Measurements from ENCODE around the gene UFSP1. TPM values are rescaled to one million over a fixed set of nuclear protein-coding genes. Genes with fewer than 3 reads are reported as not detected.
"Not testable (repeated sequence)": the region's sequence is repeated elsewhere in the genome, so short reads cannot be mapped to it uniquely, and the experiment has no call there.

Gene UFSP1
- total and polyA plus RNA-seq, 2 experiments from 2014 or later = 3.9 to 4.2 TPM

DNA sequence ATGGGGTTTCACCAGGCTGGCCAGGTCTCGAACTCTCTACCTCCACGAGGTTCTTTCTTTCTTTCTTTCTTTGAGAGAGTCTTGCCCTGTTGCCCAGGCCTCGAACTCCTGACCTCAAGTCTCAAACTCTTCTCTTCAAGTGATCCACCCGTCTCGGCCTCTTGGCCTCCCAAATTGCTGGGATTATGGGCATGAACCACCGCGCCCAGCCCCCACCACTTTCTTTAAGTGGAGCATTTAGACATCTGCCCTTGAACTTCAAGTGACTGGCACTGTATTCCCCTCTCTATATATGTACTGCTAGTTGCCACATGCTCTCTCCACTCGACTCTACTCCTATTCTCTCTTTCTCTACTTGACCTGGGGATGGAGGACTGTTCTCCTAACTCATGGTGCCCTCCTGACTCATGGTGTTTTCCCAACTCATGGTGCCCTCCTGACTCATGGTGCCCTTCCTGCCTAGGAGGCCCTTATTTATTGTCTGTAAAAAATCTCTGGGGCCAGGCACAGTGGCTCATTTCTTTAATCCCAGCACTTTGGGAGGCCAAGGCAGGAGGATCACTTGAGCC, 25.4 kb upstream of the UFSP1 start:
- WGBS (ENCODE audit: low lambda C conversion rate, missing lambda C conversion rate) = 90% methylated on average over 8 of the region's 8 CpGs
- Histone ChIP-seq H3K9me3 (ENCODE audit: low read depth) (no peaks in the 10 kb centered on the region), H3K27me3 (no peaks in the 10 kb centered on the region), H3K36me3 (replicated peaks; ENCODE audit: insufficient read depth, low read depth) (no peaks in the 10 kb centered on the region), H3K4me3 (no peak overlapping the region), H3K9me2 (replicated peaks; ENCODE audit: insufficient read depth) (no peaks in the 10 kb centered on the region), H3K79me2 (no peaks in the 10 kb centered on the region), H3K4me2 (no peak overlapping the region), H2AFZ (no peak overlapping the region), H3K4me1 (ENCODE audit: insufficient read depth) (no peaks in the 10 kb centered on the region), H3K27ac (no peak overlapping the region), H4K20me1 (ENCODE audit: insufficient read depth, poor library complexity, severe bottlenecking) (no peaks in the 10 kb centered on the region)
- no peak for DNase-seq (ENCODE audit: low spot score)
- TF ChIP-seq EZH2 (IDR thresholded peaks at IDR 0.05; ENCODE audit: borderline replicate concordance) (no peak), EZH2phosphoT487 (IDR thresholded peaks at IDR 0.05; ENCODE audit: low read depth, severe bottlenecking, unreplicated experiment) (no peak)
- TF ChIP-seq, protein P1, sequence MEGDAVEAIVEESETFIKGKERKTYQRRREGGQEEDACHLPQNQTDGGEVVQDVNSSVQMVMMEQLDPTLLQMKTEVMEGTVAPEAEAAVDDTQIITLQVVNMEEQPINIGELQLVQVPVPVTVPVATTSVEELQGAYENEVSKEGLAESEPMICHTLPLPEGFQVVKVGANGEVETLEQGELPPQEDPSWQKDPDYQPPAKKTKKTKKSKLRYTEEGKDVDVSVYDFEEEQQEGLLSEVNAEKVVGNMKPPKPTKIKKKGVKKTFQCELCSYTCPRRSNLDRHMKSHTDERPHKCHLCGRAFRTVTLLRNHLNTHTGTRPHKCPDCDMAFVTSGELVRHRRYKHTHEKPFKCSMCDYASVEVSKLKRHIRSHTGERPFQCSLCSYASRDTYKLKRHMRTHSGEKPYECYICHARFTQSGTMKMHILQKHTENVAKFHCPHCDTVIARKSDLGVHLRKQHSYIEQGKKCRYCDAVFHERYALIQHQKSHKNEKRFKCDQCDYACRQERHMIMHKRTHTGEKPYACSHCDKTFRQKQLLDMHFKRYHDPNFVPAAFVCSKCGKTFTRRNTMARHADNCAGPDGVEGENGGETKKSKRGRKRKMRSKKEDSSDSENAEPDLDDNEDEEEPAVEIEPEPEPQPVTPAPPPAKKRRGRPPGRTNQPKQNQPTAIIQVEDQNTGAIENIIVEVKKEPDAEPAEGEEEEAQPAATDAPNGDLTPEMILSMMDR (IDR thresholded peaks at IDR 0.05; ENCODE audit: poor library complexity) = no peak

DNA sequence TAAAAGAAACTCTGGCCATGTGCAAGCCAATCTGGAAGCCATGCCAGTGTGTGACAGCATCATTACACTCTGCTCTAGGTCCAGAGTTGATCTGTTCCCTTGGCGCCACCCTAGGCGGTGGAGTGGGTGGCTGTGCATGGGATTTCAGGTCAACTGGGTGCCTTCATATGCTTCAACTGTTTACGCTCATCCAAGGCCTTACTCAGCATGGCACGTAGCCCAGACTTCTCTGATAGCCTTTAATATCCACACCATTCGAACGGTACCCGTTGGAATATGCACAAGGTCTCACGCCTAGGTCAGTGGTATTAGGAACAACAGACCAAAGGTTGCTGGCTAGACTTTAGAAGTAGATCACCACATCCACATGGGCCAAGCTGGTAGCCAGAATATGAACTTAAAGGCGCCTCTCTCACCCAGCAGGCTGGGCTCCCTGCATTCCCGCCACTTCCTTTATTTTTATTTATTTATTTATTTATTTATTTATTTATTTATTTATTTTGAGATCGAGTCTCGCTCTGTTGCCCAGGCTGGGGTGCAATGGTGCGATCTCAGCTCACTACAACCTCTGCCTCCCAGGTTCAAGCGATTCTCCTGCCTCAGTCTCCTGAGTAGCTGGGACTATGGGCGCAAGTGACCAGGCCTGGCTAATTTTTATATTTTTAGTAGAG, 24.8 kb upstream of the UFSP1 start:
- no peak overlapping the region for H3K27ac ChIP-seq

DNA sequence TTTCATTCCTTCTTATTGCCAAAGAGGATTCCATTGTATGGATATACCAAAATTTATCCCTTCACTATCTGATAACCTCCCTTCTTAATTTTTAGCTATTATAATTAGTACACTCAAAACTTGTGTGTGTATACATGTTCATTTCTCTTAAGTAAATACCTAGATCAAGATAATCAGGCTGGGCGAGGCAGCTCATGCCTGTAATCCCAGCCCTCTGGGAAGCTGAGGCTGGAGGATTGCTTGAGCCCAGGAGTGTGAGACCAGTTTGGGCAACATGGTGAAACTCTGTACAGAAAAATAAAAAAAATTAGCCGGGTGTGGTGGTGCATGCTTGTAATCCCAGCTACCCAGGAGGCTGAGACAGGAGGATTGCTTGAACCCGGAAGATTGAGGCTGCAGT, 22.0 kb upstream of the UFSP1 start:
- Histone ChIP-seq H3K27ac (no peak overlapping the region), H3K9me3 (ENCODE audit: low read depth) (no peaks in the 10 kb centered on the region), H3K4me3 (no peak overlapping the region), H2AFZ (no peak overlapping the region), H4K20me1 (ENCODE audit: insufficient read depth, poor library complexity, severe bottlenecking) (no peaks in the 10 kb centered on the region), H3K27me3 (no peaks in the 10 kb centered on the region), H3K9me2 (replicated peaks; ENCODE audit: insufficient read depth) (no peaks in the 10 kb centered on the region), H3K4me2 (no peak overlapping the region), H3K4me1 (ENCODE audit: insufficient read depth) (no peaks in the 10 kb centered on the region), H3K36me3 (replicated peaks; ENCODE audit: insufficient read depth, low read depth) (no peaks in the 10 kb centered on the region), H3K79me2 (no peaks in the 10 kb centered on the region)
- WGBS (ENCODE audit: low lambda C conversion rate, missing lambda C conversion rate) = 89% methylated on average over 3 of the region's 3 CpGs
- DNase-seq (ENCODE audit: low spot score) = no peak
- TF ChIP-seq EZH2phosphoT487 (IDR thresholded peaks at IDR 0.05; ENCODE audit: low read depth, severe bottlenecking, unreplicated experiment) (no peak), EZH2 (IDR thresholded peaks at IDR 0.05; ENCODE audit: borderline replicate concordance) (no peak)
- TF ChIP-seq, protein P1 (IDR thresholded peaks at IDR 0.05; ENCODE audit: poor library complexity) = no peak

More for the DNA sequence above, 24.8 kb upstream of the UFSP1 start:
- Histone ChIP-seq H3K79me2 (no peaks in the 10 kb centered on the region), H3K9me3 (ENCODE audit: low read depth) (no peaks in the 10 kb centered on the region), H4K20me1 (ENCODE audit: insufficient read depth, poor library complexity, severe bottlenecking) (no peaks in the 10 kb centered on the region), H3K27me3 (no peaks in the 10 kb centered on the region), H2AFZ (no peak overlapping the region), H3K36me3 (replicated peaks; ENCODE audit: insufficient read depth, low read depth) (no peaks in the 10 kb centered on the region), H3K9me2 (replicated peaks; ENCODE audit: insufficient read depth) (no peaks in the 10 kb centered on the region), H3K4me2 (no peak overlapping the region), H3K4me1 (ENCODE audit: insufficient read depth) (no peaks in the 10 kb centered on the region), H3K4me3 (no peak overlapping the region)
- TF ChIP-seq EZH2phosphoT487 (IDR thresholded peaks at IDR 0.05; ENCODE audit: low read depth, severe bottlenecking, unreplicated experiment) (no peak), EZH2 (IDR thresholded peaks at IDR 0.05; ENCODE audit: borderline replicate concordance) (no peak)
- TF ChIP-seq, protein P1 (IDR thresholded peaks at IDR 0.05; ENCODE audit: poor library complexity) = no peak
- WGBS (ENCODE audit: low lambda C conversion rate, missing lambda C conversion rate) = 91% methylated on average over 15 of the region's 15 CpGs
- DNase-seq (ENCODE audit: low spot score) = no peak

DNA sequence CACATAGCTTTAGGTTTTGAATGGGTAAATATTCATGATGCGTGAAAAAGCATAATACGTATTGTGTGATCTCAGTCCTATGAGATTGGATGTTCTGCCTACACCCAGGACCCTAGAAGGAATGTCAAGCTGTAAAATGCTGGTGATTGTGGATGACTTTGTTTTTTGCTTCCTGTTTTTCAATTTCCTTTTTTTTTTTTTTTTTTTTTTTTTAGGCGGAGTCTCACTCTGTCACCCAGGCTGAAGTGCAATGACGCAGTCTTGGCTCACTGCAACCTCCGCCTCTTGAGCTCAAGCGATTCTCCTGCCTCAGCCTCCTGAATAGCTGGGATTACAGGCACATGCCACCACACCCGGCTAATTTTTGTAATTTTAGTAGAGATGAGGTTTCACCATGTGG, 20.9 kb upstream of the UFSP1 start:
- DNase-seq (ENCODE audit: low spot score); H3K4me3 ChIP-seq; H3K36me3 ChIP-seq (replicated peaks; ENCODE audit: insufficient read depth, low read depth); H3K9me3 ChIP-seq (ENCODE audit: low read depth); H3K4me1 ChIP-seq (ENCODE audit: insufficient read depth); H2AFZ ChIP-seq; H4K20me1 ChIP-seq (ENCODE audit: insufficient read depth, poor library complexity, severe bottlenecking); H3K4me2 ChIP-seq; H3K79me2 ChIP-seq; H3K27me3 ChIP-seq; H3K9me2 ChIP-seq (replicated peaks; ENCODE audit: insufficient read depth): not testable (repeated sequence)
- WGBS (ENCODE audit: low lambda C conversion rate, missing lambda C conversion rate) = 96% methylated on average over 6 of the region's 7 CpGs
- peak overlapping the region; percentile 27 for H3K27ac ChIP-seq
